ENCODE measurements around the gene FMNL3.

The FMNL3 gene

DNA sequence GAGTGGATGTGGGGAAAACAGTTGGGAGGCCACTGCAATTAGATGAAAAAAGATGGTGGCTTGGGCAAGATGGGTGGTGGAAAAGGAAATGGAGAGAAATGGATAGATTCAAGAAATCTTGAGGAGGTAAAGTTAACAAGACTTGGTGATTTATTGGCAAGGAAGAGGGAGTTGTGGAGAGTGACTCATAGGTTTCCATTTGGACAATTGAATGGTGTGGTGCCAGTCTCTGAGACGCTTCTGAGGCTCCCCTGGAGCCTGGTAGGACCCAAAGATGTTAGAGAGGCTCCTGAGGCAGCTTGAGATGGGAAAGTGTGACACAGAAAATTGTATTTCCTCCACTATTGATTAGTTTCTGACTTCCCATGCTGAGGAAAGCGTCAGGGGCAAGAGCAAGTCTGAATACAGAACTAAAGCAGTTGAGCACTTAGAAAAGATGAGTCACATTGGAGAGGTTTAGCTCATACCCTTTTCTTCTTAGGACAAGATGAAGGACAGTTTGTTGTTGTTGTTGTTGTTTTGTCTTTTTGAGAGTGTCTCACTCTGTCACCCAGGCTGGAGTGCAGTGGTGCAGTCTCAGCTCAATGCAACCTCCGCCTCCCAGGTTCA, 79.3 kb downstream of the FMNL3 start:
- H3K4me3 ChIP-seq (ENCODE audit: control insufficient read depth, low read depth, low read length) = no peak overlapping the region
- DNase-seq (ENCODE audit: low read depth) = peak; percentile 74
- TF ChIP-seq, protein P1, sequence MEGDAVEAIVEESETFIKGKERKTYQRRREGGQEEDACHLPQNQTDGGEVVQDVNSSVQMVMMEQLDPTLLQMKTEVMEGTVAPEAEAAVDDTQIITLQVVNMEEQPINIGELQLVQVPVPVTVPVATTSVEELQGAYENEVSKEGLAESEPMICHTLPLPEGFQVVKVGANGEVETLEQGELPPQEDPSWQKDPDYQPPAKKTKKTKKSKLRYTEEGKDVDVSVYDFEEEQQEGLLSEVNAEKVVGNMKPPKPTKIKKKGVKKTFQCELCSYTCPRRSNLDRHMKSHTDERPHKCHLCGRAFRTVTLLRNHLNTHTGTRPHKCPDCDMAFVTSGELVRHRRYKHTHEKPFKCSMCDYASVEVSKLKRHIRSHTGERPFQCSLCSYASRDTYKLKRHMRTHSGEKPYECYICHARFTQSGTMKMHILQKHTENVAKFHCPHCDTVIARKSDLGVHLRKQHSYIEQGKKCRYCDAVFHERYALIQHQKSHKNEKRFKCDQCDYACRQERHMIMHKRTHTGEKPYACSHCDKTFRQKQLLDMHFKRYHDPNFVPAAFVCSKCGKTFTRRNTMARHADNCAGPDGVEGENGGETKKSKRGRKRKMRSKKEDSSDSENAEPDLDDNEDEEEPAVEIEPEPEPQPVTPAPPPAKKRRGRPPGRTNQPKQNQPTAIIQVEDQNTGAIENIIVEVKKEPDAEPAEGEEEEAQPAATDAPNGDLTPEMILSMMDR (conservative IDR thresholded peaks at IDR 0.05; ENCODE audit: control insufficient read depth, insufficient read depth, low read depth, low read length) = no peak

DNA sequence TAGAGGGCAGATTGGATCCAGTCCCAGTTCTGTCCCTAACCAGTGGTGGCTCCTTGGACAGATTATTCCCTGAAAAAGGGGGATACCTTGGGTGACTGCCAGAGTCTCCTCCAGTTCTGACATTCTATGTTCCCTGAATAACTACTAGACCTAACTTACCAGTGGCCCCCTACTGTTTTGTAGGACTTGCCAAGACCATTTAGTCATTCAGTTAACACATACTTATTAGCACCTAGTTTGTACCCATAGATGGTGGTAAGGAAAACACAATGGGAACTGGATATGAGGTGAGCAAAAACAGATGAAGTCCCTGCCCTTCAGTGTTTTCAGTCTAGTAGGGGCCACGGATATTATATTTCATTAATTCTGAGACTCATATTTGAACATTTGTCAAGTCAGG, 80.4 kb downstream of the FMNL3 start:
- TF ChIP-seq, protein P1 (conservative IDR thresholded peaks at IDR 0.05; ENCODE audit: control insufficient read depth, insufficient read depth, low read depth, low read length) = no peak
- DNase-seq (ENCODE audit: low read depth) = no peak
- no peak overlapping the region for H3K4me3 ChIP-seq (ENCODE audit: control insufficient read depth, low read depth, low read length)

DNA sequence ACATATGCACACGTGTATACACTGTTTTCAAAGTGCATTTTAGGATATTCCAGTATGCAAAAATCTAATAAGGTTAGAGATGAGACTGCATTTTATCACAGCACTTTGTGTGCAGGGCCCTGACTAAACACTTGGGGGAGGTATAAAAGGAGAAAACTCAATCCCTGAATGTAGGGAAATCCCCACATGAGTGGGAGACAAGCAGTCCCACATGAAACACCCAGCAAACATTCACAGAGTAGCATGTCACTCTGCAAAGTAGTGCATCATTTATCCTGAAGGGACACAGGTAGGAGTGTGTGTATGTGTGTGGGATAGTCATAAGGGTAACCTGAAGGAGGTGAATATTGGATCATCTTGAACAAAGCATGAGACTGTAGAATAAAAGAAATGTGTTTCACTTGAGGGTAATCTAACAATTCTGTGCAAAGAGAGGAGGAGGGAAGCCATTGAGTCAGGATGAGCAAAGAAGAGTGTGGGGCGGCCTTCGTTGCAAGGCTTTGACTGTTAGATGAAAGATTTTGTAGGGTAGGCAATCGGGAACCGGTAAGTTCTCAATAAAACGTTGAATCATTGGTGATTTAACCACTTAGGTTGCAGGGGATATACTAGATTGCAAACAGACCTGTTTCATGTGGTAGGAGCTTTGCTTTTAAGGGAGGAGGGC, 80.9 kb downstream of the FMNL3 start:
- H3K4me3 ChIP-seq (ENCODE audit: control insufficient read depth, low read depth, low read length) = no peak overlapping the region
- TF ChIP-seq, protein P1 (conservative IDR thresholded peaks at IDR 0.05; ENCODE audit: control insufficient read depth, insufficient read depth, low read depth, low read length) = peak; percentile 15
- peak; percentile 20 for DNase-seq (ENCODE audit: low read depth)

DNA sequence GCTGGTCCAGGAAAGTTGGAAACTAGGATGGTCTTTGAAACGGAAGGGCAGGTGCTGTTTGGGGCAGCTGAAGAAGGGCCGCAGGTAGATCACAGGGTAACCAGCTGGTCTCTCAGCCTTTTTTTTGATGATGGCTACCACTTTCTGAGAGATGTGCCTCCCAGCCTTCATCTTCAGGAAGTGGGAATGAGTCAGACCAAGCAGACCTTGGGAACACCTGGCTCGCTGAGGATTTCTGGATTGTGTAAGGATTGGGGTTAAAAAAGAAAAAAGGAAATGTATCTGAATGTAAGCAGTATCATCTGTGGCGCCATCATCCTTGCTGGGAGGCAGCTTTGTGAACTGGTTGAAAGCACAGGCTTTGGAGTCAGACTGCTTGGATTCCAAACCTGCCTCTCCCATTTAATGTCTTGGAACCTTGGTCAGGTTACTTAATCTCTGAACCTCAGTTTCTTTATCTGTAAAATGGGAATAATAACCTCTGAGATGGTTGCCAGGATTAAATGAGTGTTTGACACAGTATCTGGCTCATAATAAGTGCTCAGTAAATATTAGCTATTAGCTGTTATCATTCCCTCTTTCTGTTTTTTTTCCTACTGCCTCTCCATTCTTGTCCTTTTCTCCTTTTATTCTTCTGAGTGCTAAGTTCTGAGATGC, 82.2 kb downstream of the FMNL3 start:
- TF ChIP-seq, protein P1 (conservative IDR thresholded peaks at IDR 0.05; ENCODE audit: control insufficient read depth, insufficient read depth, low read depth, low read length) = no peak
- DNase-seq (ENCODE audit: low read depth) = peak; percentile 43
- no peak overlapping the region for H3K4me3 ChIP-seq (ENCODE audit: control insufficient read depth, low read depth, low read length)

DNA sequence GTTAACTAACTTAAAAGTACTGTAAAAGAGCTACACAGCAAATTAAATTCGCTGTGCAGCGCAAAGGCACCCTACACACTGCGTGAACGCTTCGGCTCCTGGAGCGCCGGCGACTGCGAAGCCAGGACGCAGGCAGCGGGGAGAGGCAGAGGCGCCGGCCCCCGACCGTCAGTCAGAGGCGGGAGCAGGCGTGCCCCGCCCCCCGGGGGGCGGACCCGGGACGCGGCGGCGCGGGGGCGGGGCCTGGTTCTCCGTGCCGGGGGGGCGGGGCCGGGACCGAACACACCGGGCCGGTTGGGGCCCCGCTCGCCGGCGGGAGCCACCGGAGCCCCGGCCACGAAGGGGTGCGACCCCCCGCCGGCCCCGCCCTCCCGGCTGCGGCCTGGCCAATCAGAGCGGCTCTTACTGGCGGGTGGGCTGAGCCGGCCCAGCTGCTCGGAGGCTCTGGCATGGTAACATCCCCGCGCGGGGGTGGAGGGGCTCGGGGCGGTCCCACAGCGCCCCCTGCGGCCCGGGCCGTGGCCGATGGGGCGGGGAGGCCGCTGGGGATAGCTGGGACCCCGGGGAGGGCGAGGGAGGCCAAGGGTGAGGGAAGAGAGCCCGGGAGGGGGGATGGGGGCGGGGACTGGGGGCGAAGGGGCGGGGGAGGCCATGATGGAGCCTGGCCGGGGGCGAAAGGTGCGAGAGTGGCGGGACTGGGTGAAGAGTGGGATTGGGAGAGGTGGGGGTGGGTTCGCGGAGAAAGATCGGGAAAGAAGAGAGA, 83.9 kb downstream of the FMNL3 start, which contains the start of gene PRPF40B:
TSS of gene PRPF40B (plus strand) at position 420 of the 763 bp plus-strand sequence. CDS start at position 450, 30 bp downstream.
- H3K4me3 ChIP-seq (ENCODE audit: control insufficient read depth, low read depth, low read length) = peak within 1 kb of the TSS; percentile 64
- DNase-seq (ENCODE audit: low read depth) = peak; percentile 68
- TF ChIP-seq, protein P1 (conservative IDR thresholded peaks at IDR 0.05; ENCODE audit: control insufficient read depth, insufficient read depth, low read depth, low read length) = no peak

DNA sequence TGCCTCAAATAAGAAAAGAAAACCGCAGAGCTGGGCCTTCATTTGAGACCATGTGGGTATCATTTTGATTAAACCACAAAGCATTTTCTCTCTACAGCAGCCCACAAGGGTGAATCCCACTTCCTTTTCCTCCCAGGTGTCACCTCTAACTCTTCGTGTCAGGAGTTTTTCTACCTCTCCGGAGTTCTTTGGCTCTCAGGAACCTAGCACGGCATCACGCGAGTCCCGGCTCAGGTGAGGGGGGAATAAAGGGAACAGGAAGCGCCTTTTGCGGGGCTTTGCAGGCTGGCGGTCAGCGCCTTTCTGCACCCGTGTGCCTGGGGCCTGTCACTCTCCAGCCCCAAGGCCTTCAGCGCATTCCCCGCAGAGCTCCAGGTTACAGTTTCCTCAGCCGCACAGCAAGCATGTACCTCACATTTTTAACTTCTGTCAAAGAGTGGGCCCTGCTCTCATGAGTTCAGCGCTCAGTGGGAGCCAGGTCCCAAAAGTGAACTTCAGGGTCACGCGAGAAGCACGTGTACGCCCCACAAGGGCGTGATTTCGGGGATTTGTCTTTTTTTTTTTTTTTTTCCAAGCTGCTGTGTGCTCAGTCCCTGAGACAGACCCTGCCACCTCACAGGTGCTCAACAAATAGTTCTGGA, 84.6 kb downstream of the FMNL3 start:
- peak; percentile 23 for DNase-seq (ENCODE audit: low read depth)
- TF ChIP-seq, protein P1 (conservative IDR thresholded peaks at IDR 0.05; ENCODE audit: control insufficient read depth, insufficient read depth, low read depth, low read length) = no peak
- H3K4me3 ChIP-seq (ENCODE audit: control insufficient read depth, low read depth, low read length) = peak overlapping the region; percentile 64

Data from fibroblast of mammary gland (primary cell).